Colonic mucosa (tissue), 4 donors: ENCODE data around the gene ZFY. TPM values are rescaled to one million over a fixed set of nuclear protein-coding genes. Genes with fewer than 3 reads are reported as not detected.

Experiments
- DNase-seq: peaks from one replicate; pipeline ENCODE4 v3.0.0-alpha.2; 2020
- H3K27ac ChIP-seq: fragments of 200-600 bp; one replicate; pipeline ENCODE4 v1.8.0; 2021
- H3K27me3 ChIP-seq: fragments of 200-600 bp; one replicate; pipeline ENCODE4 v1.8.0; 2021
- H3K36me3 ChIP-seq: fragments of 200-600 bp; one replicate; pipeline ENCODE4 v1.8.0; 2021
- H3K4me1 ChIP-seq: fragments of 200-600 bp; one replicate; pipeline ENCODE4 v1.8.0; 2021; ENCODE audit warnings: mild to moderate bottlenecking
- H3K4me3 ChIP-seq: fragments of 200-600 bp; one replicate; pipeline ENCODE4 v1.8.0; 2021
- H3K9ac ChIP-seq, 2 donors: one replicate each; pipeline ENCODE4 v1.7.0; 2013; ENCODE audit warnings: control low read depth in 2 of 2, low read depth in 2 of 2, low read length in 2 of 2
- H3K9me3 ChIP-seq: fragments of 200-600 bp; one replicate; pipeline ENCODE4 v1.8.0; 2021
- intact Hi-C: fragments of 100-400 bp; cut with DNase I; formaldehyde crosslinking; loops from one replicate; pipeline ENCODE4 v1.14.1; 2022
- total RNA-seq, 2 donors: library from RNA; stranded (reverse); fragmentation: NEBNext Ultra II Directional in 1 of 2; extraction: Animal tissue kit (Norgen Biotek cat#: 25700) in 1 of 2; gene quantifications; one replicate each; pipeline ENCODE4 v1.2.1, GENCODE V29; 2021
- TF ChIP-seq, protein P1 (sequence below): fragments of 200-600 bp; IDR thresholded peaks from one replicate; pipeline ENCODE4 v1.8.0; 2022; ENCODE audit warnings: antibody characterized with exemption, mild to moderate bottlenecking
- donor health status: healthy.
- donor health status: DM: no; HTN: no; CAD: no.
- donor health status: DM: no; HTN: no; CAD: no.

Gene ZFY
- total RNA-seq: under 1 TPM in 1 of 2 donors, not detected in 1; 0.35 TPM

GRCh38 chrY:2934861-2935715 lies at the start of gene ZFY:
ZFY (plus strand) TSS chrY:2935381; CDS start chrY:2953937, 18,556 bp downstream.
- Histone ChIP-seq H3K36me3 (no peaks in the 10 kb centered on the region), H3K27me3 (no peaks in the 10 kb centered on the region), H3K4me3 (no peak within 1 kb of the TSS), H3K9ac (no peak within 1 kb of the TSS), H3K27ac (no peak within 1 kb of the TSS), H3K9me3 (no peaks in the 10 kb centered on the region), H3K4me1 (no peaks in the 10 kb centered on the region)
- DNase-seq: no peak
- intact Hi-C loops: no loop called here
- TF ChIP-seq, protein P1, sequence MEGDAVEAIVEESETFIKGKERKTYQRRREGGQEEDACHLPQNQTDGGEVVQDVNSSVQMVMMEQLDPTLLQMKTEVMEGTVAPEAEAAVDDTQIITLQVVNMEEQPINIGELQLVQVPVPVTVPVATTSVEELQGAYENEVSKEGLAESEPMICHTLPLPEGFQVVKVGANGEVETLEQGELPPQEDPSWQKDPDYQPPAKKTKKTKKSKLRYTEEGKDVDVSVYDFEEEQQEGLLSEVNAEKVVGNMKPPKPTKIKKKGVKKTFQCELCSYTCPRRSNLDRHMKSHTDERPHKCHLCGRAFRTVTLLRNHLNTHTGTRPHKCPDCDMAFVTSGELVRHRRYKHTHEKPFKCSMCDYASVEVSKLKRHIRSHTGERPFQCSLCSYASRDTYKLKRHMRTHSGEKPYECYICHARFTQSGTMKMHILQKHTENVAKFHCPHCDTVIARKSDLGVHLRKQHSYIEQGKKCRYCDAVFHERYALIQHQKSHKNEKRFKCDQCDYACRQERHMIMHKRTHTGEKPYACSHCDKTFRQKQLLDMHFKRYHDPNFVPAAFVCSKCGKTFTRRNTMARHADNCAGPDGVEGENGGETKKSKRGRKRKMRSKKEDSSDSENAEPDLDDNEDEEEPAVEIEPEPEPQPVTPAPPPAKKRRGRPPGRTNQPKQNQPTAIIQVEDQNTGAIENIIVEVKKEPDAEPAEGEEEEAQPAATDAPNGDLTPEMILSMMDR: no peak

DNA sequence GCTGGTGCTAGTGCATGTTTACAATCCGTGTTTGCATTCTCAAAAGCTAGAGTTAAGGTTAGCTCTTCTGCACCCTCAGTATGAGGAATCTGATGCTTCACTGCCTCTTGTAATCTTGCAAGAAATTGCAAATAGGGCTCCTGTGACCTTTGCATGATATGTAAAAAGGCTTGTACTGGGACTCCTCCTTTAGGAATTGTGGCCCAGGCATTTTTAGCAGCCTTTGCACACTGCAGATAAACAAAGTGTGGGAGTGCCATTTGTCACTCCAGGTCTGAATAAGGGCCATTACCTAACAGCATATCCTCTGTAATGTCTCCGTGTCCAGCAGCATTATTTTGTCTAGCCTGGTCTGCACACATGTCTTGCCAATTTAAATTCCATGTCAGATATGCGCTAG lies 49.3 kb upstream of the ZFY start:
- H3K9ac ChIP-seq: no peak overlapping the region
- intact Hi-C loops: no loop called here
- no peak overlapping the region for H3K27ac ChIP-seq
- H3K27me3 ChIP-seq: no peaks in the 10 kb centered on the region
- H3K4me1 ChIP-seq: no peaks in the 10 kb centered on the region
- no peaks in the 10 kb centered on the region for H3K36me3 ChIP-seq
- H3K9me3 ChIP-seq: no peaks in the 10 kb centered on the region
- TF ChIP-seq, protein P1: no peak
- DNase-seq: no peak
- no peak overlapping the region for H3K4me3 ChIP-seq

DNA sequence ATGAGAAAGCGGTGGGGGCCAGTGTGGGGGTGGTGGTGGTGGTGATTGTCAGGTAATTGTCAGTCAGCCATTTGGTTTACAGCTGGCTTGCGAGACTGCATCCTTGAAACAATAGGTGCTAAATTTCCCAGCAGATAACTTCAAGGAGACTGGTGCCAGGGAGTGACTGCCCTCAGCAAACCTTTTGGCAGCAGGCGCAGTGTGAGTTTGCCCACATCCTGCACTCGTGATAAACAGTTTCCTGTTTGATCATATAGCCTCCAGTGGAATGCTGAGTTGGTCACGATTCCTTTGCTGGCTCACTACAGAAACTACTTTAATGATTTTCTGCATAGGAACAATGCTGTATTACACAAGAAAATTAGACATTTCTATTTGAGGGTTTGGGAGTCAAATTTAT lies 47.8 kb upstream of the ZFY start:
- no peaks in the 10 kb centered on the region for H3K36me3 ChIP-seq
- TF ChIP-seq, protein P1: no peak
- DNase-seq: no peak
- no peaks in the 10 kb centered on the region for H3K27me3 ChIP-seq
- H3K9me3 ChIP-seq: no peaks in the 10 kb centered on the region
- no peak overlapping the region for H3K4me3 ChIP-seq
- intact Hi-C loops: no loop called here
- no peaks in the 10 kb centered on the region for H3K4me1 ChIP-seq
- no peak overlapping the region for H3K27ac ChIP-seq
- no peak overlapping the region for H3K9ac ChIP-seq

GRCh38 chrY:2887955-2888354 lies 47.2 kb upstream of the ZFY start:
- Histone ChIP-seq H3K36me3 (no peaks in the 10 kb centered on the region), H3K27ac (no peak overlapping the region), H3K9ac (no peak overlapping the region), H3K4me1 (no peaks in the 10 kb centered on the region), H3K27me3 (no peaks in the 10 kb centered on the region), H3K9me3 (no peaks in the 10 kb centered on the region), H3K4me3 (no peak overlapping the region)
- no peak for DNase-seq
- TF ChIP-seq, protein P1: no peak
- intact Hi-C loops: no loop called here

DNA sequence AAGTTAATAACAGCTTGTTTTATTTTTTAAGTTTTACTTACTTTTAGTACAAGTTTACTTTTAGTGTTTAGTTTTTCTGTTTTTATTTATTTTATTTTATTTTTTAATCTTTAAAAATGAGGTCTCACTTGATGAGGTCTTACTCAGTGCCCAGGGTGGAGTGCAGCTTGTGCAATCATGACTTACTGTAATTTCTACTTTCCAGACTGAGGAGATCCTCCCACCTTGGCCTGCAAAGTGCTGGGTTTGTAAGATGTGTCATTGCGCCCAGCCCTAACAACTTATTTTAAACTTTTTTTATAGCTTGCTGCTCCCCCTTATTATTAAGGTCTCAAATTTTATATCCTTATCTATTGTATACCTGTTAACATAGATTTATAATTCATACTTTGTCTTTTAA lies 41.7 kb upstream of the ZFY start:
- no peaks in the 10 kb centered on the region for H3K27me3 ChIP-seq
- intact Hi-C loops: no loop called here
- no peaks in the 10 kb centered on the region for H3K4me1 ChIP-seq
- no peak overlapping the region for H3K9ac ChIP-seq
- H3K4me3 ChIP-seq: no peak overlapping the region
- TF ChIP-seq, protein P1: no peak
- H3K9me3 ChIP-seq: no peaks in the 10 kb centered on the region
- H3K27ac ChIP-seq: no peak overlapping the region
- H3K36me3 ChIP-seq: no peaks in the 10 kb centered on the region
- DNase-seq: no peak
